HG02798 (cell line): Measurements from ENCODE around the gene APELA.

Experiments used
- ATAC-seq: cut with Tn5 transposase; IDR thresholded peaks from one replicate; pipeline ENCODE4 v1.9.1; 2021; ENCODE audit warnings: mild to moderate bottlenecking; ENCODE audit not compliant: unreplicated experiment, poor library complexity

APELA gene, protein sequence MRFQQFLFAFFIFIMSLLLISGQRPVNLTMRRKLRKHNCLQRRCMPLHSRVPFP

GRCh38 chr4:164876700-164877324 lies at the start of gene APELA:
TSS of gene APELA (plus strand) at chr4:164877178. CDS start at chr4:164877332, 154 bp downstream.
- ATAC-seq, result peak; percentile 100

- ATAC-seq, result peak; percentile 42
Measured at GRCh38 chr4:164828955-164829354, 48.0 kb upstream of the APELA start.

DNA sequence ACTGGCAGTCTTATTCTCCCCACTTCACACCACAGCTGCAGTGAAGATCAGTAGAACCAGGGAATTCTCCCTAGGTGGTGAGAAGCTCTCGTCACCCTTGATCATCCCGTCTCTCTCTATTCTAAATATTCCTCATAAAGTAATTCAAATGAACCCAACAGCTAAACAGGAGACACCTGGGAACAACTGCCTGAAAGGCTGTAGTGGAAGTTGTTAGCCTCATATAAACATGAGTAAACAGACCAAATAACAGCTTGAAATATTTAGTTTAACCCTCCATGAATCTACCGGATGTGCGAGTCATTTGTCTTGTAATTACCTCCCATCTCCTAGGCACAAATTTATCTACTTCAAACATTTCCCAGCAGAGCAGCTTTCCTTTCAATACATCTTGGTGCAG lies 30.4 kb upstream of the APELA start:
- no peak for ATAC-seq

DNA sequence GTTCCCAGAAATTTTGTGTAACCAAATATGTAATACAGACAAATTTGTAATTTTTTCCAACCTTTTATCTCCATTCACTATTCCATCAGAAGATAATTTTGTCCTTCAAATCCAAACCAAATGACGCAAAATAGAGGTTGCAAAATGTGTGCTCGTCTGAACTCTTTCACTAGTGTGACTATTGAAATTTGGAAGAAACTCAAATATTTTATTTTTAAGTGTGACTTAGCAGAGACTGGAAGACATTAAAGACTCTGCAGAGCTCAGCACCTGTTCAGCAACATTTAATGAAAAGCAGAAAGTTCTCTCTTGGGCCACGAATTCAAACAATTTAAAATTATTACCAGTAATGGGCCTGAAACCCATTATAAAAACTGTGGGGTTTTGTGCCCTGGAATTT lies 30.0 kb upstream of the APELA start:
- ATAC-seq, result no peak

DNA sequence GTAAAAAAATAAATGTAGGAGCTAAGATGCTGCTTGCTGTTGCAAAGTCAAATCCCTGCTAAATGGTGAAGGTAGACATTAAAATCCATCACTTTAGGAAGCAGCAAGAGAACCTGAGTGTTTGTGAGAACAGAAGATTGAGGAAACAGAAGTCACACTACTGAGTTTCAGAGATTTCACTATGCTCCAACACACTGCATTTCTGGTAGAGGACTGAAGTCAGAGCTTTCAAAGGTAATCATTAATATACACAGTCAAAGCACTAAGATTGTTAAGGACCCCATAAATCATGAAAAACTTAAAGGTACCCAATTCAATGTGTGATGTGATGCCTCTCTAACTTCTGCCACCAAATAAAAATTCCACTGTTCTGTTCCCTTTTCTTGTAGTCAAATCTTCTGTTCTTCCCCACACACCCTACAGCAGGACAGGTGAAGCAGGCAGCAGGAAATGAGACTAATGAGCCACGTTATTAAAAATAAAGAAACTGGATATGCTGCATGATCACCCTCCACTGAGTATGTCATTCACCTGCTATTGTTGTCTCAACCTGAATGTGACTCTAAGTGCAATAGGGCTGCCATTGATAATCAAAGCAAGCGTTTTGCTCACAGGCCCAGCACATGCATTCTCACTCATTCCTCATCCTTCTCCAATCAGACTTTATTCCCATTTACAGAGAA lies 28.9 kb upstream of the APELA start:
- ATAC-seq, result peak; percentile 72

DNA sequence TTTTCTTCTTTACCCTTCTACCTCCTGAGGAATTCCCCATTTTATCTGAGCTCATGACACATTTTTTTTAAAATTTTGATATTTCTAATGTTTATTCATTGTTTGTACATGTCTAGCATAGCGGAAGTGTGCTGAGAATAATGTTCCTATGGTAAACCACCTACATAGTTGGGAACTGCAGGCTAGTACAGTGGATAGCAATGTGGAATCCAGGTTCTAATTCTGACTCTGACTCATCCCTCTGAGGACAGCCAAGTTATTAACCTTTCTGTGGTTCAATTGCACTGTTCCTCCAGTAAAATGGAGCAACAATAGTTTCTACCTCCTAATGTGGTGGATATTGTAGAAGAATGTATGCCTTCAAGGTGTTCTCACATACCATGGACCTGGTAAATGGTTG lies 20.6 kb upstream of the APELA start:
- ATAC-seq, result no peak

DNA sequence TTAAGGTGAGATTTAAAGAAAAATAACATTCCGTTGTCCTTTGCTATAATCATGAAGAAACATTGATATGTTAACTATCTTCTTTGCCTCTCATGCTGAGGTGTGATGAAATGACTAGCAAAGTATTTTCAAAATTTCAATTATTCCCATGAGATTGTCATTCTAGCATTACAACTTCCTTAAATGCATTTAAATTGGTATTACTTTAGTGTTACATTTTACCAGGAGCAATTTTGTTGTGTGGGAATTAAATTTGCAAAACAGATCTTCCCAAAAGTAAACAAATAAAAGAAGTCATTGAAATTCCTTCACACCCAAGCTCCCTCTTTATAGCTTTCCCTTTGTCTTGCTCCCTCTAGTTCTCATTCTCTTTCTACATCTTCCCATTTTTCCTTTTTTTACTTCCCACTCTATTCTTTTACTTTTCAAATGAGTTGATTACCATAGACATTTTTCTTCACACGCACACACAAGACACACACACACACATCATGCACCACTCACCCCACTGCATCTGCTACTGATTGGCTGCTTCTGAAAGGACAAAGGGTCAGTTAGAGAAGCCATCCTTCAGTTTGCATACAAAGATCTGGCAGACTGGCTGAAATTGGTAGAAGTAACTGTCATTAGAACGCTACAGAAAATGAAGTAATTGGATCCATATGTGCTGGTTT lies 10.0 kb upstream of the APELA start:
- ATAC-seq, result peak; percentile 69

GRCh38 chr4:164871673-164872072 lies 5.3 kb upstream of the APELA start:
- ATAC-seq, result no peak

GRCh38 chr4:164872481-164872880 lies 4.5 kb upstream of the APELA start:
- ATAC-seq, result no peak

- no peak for ATAC-seq
Measured at GRCh38 chr4:164874789-164875188, 2.2 kb upstream of the APELA start.

DNA sequence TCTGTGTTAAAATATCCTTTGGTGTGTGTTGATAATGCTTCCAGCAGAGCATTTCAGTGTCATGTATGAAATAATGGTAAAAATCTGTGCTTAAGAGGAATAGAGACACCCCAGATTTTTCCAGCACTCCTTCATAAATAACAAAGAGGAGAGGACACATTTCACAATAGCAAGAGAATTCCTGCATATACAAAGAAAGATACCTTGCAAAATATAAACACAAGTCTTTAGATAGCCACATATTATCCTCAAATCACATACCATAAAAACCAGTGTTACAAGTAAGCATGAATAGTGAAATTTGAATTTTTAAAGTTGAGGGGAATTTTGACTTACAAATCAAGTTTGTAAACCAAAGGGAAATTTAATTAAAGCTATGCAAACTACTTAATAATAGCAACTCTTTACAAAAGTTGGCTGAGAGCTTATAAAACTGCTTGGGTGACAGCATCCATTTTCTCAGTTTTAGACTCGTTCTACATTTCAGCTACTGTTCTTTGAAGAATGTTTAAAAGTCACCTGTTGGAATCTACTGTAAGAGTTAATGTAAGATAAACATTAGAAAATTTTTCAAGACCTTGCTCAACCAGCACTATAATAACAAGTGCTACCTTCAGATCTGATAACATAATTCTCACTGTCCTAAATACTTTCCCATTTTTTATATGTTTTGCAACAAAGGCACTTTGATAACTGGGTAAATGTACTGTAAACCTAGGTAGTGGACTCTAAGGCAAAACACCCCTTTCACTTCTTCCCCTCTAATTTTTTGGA lies 3.7 kb downstream of the APELA start:
- ATAC-seq, result no peak

DNA sequence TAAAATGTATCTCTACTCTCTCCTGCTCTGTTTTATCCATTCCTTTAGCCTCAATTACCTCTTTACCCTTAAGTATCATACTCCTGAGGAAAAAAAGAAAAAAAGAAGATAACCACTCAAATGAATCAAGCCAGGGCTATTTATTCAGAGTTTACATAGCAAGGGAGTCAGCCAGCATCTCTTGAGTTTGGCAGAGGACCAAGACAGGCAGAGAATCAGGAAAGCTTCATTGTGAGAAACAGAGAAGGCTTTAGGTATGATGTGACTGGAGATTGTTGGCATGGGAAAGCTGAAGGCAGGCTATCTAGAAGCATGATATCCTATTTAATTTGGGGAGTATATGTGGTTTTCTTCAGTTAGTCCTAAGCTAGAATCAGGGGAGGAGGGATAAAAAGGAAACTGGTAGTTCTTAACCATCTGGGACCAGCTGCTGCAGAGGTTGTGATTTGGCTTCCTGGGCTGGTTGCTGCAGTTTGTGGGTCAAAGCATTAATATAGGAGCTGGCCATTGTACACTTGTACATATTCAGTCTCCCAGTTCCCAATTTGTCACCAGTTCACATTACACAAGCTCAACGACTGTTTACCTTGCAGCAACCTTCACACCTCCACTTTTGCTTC lies 11.2 kb downstream of the APELA start:
- no peak for ATAC-seq

DNA sequence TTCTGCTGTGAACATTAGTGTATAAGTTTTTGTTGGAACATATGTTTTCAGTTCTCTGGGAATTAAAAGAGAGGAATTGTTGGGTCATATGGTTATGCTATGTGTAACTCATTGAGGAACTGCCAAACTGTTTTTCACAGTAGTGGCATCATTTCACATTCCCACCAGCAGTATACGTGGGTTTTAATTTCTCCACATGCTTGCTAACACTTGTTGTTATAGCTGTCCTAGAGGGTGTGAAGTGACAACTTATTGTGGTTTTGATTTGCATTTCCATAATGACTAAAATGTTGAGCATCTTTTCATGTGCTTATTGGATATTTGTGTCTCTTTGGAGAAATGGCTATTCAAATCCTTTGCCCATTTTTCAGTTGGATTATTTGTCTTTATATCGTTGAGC lies 13.7 kb downstream of the APELA start:
- no peak for ATAC-seq

DNA sequence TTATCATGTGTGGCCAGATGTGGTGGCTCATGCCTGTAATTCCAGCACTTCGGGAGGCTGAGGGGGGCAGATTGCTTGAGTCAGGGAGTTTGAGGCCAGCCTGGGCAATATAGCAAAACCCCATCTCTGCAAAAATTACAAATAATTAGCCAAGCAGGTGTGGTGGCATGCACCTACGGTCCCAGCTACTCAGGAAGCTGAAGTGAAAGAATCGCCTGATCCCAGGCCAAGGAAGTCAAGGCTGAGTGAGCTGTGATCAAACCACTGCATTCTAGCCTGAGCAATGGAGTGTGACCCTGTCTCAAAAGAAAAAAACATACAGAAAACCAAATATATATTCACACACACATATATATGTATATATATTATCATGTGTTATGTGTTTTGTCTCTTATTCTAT lies 15.0 kb downstream of the APELA start:
- peak; percentile 80 for ATAC-seq

- ATAC-seq, result peak; percentile 69
Measured at GRCh38 chr4:164894702-164895101, 17.7 kb downstream of the APELA start.

DNA sequence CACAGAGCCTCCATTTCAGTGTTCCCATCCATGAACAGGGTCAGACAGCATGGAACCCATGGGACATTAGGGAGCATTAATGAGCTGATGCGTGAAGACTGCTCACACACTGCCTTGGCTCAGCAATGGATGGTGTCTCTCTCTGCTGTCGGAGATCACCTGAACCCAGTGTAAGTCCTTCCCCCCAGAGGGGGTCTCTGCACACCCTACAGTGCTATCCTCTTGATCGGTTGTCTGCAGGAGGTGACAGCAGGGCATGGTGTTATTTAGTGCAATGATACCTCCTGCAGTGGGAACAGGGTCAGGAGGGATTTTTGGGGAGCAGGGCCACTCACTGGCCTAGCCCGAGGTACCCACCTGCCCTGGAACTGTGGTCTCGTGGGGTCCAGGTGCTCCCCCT lies 25.6 kb downstream of the APELA start:
- no peak for ATAC-seq

DNA sequence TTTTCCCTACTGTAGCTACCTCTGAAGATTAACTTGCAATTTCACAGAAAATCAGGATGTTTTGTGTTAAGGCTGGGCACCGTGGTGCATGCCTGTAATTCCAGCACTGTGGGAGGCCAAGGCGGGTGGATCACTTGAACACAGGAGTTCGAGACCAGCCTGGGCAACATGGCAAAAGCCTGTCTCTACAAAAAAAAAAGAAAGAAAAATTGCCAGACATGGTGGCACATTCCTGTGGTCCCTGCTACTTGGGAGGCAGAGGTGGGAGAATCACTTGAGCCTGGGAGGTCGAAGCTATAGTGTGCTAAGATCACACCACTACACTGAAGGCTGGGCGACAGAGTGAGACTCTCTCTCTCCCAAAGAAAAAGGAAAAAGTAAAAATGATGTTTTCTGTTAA lies 27.4 kb downstream of the APELA start:
- ATAC-seq, result no peak

DNA sequence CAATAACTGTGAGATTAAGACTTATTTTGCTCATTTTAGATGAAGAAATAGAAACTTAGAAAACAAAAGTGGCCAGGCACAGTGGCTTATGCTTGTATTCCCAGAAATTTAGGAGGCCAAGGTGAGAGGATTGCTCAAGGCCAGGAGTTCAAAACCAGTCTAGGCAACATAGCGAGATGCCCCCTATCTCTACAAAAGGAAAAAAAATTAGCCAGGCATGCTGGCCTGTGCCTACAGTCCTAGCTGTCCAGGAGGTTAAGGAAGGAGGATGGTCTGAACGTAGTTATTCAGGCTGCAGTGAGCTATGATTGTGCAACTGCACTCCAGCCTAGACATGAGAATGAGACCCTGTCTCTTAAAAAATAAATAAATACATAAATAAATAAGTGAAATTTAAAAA lies 28.0 kb downstream of the APELA start:
- ATAC-seq, result no peak

DNA sequence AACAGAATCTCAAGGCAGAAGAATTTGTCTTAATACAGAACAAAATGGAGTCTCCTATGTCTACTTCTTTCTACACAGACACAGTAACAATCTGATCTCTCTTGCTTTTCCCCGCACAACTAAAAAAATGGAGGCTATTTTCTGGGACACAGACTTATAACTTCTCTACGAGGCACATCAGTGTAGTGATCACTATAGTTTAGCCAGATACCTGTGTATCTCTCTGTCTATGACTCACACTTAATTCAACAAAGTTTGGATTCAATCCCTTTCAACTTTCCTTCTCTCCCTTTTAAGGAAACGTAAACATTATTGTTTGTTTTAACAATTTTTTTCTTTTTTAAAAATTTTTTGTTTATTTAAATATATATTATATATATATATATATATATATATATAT lies 29.4 kb downstream of the APELA start:
- ATAC-seq, result no peak

GRCh38 chr4:164913506-164913905 lies 36.5 kb downstream of the APELA start:
- ATAC-seq, result peak; percentile 73
